Common myeloid progenitor, CD34-positive (primary cell): ENCODE results near the gene RFXAP. TPM values are rescaled to one million over a fixed set of nuclear protein-coding genes. Genes with fewer than 3 reads are reported as not detected.
A peak's percentile ranks its signal among the peaks of the same experiment; 100 is the strongest.

ENCODE experiments used
- CTCF ChIA-PET: fragments of 350-600 bp; sonication (Branson Sonifier 250); formaldehyde crosslinking; loops from one replicate; lab custom pipeline; 2021; ENCODE audit warnings: antibody characterized with exemption; lab: Charles Lee
- POLR2A ChIA-PET: fragments of 350-600 bp; sonication (Branson Sonifier 250); formaldehyde crosslinking; loops from one replicate; lab custom pipeline; 2021; ENCODE audit warnings: antibody characterized with exemption; lab: Charles Lee
- DNase-seq, 3 donors: peaks; one replicate each; pipeline versions ENCODE4 v3.0.0 to v3.0.0-alpha.2; 2013
- H3K27ac ChIP-seq, 2 experiments: 1 replicate in 1 of 2; 2 replicates in 1 of 2; pipeline ENCODE4 v1.7.0; 2013; ENCODE audit warnings: inconsistent platforms in 2 of 2, low read length in 2 of 2, mild to moderate bottlenecking in 2 of 2, low read depth in 1 of 2, moderate library complexity in 1 of 2; ENCODE audit not compliant: severe bottlenecking in 2 of 2, insufficient read depth in 1 of 2, poor library complexity in 1 of 2
- H3K27me3 ChIP-seq, 5 experiments: replicated peaks in 2 of 5; 1 replicate in 3 of 5; 2 replicates in 2 of 5; pipeline versions ENCODE4 v1.6.1 to v1.7.0; 2013; ENCODE audit warnings: low read length in 4 of 5, mild to moderate bottlenecking in 2 of 5, moderate library complexity in 2 of 5, inconsistent platforms in 1 of 5; ENCODE audit not compliant: insufficient read depth in 5 of 5, control insufficient read depth in 4 of 5
- H3K36me3 ChIP-seq, 4 experiments: 1 replicate in 2 of 4; 2 replicates in 2 of 4; pipeline versions ENCODE4 v1.6.1 to v1.7.0; 2013; ENCODE audit warnings: low read length in 3 of 4, control low read depth in 1 of 4, mild to moderate bottlenecking in 1 of 4; ENCODE audit not compliant: control insufficient read depth in 4 of 4, insufficient read depth in 4 of 4
- H3K4me1 ChIP-seq, 4 experiments: 1 replicate in 3 of 4; 2 replicates in 1 of 4; pipeline versions ENCODE4 v1.6.1 to v1.7.1; 2013; ENCODE audit warnings: low read length in 3 of 4, mild to moderate bottlenecking in 3 of 4, control low read depth in 1 of 4, inconsistent platforms in 1 of 4, moderate library complexity in 1 of 4; ENCODE audit not compliant: control insufficient read depth in 4 of 4, insufficient read depth in 4 of 4; ENCODE audit errors: control extremely low read depth in 1 of 4
- H3K4me3 ChIP-seq, 7 experiments: 1 replicate in 4 of 7; 2 replicates in 3 of 7; pipeline versions ENCODE4 v1.5.1 to v1.7.0; 2013; ENCODE audit warnings: mild to moderate bottlenecking in 7 of 7, low read length in 6 of 7, moderate library complexity in 6 of 7, inconsistent platforms in 2 of 7, low read depth in 2 of 7, control low read depth in 1 of 7; ENCODE audit not compliant: insufficient read depth in 4 of 7, control insufficient read depth in 1 of 7; ENCODE audit errors: extremely low read depth in 1 of 7
- H3K9me3 ChIP-seq, 5 experiments: 1 replicate in 4 of 5; 2 replicates in 1 of 5; pipeline versions ENCODE4 v1.6.1 to v1.7.1; 2013; ENCODE audit warnings: low read length in 4 of 5, mild to moderate bottlenecking in 2 of 5, inconsistent platforms in 1 of 5, low read depth in 1 of 5, moderate library complexity in 1 of 5; ENCODE audit not compliant: control insufficient read depth in 4 of 5, insufficient read depth in 2 of 5; ENCODE audit errors: control extremely low read depth in 1 of 5
- WGBS: methylation state at CpG from one replicate; pipeline ENCODE4 v1.1.5; 2013; ENCODE audit not compliant: insufficient coverage; 5-methylcytosine and 5-hydroxymethylcytosine counted together
- polyA plus RNA-seq: library from polyadenylated mRNA; unstranded; fragments of 120-200 nt; gene quantifications from one replicate; pipeline ENCODE4 v1.2.1, GENCODE V29; 2013

The RFXAP gene
- polyA plus RNA-seq: 17.9 TPM

DNA sequence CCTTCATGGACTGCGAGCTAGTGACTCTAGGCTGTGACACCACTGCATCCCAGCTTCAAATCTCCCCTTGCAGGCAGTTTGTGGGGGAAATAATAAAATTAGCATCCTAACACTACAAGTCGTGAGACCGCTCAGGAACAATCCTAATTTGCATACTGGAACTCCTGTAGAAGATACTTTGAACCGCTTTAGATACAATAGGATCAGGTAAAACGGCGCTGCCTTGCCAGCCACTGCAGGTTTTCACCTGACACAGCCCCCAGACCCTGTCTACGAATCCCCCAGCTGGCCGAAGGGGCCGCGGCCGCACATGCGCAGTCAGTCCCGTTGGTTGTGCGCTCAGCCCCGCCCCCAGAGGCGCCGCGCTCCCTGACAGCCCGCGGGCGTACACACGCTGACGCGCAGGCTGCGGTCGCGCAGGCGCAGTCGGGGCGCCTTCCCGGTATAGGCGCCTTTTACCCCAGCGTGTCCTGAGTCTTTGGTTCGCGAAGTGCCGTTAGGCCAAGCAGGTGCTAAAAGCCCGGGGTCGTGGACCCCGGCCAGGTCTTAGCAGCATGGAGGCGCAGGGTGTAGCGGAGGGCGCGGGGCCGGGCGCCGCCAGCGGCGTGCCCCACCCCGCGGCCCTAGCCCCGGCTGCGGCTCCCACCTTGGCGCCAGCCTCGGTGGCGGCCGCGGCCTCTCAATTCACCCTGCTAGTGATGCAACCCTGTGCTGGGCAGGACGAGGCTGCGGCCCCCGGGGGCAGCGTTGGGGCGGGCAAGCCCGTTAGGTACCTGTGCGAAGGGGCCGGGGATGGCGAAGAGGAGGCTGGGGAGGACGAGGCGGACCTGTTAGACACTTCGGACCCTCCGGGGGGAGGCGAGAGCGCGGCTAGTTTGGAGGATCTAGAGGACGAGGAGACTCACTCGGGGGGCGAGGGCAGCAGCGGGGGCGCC is at the start of gene RFXAP:
Gene RFXAP (plus strand): TSS at position 419 of the 935 bp plus-strand sequence. CDS start 136 bp downstream, at position 555.
- peak; percentile 89 to 94 (median 92) for DNase-seq
- H3K4me1 ChIP-seq: peaks cover 8 to 39% (median 30%) of the 10 kb centered on the region in 4 experiments
- POLR2A ChIA-PET: interaction anchor here (0.6 kb wide), 1 partner anchor 75 kb away, joined by 4 read pairs; no protein-coding TSS in a partner anchor
- under 1% methylated on average over 73 of the region's 78 CpGs for WGBS
- CTCF ChIA-PET: no interaction called here
- peaks cover 0 to 6% (median 0%) of the 10 kb centered on the region in 4 experiments for H3K36me3 ChIP-seq
- no peaks in the 10 kb centered on the region for H3K9me3 ChIP-seq
- H3K4me3 ChIP-seq: peak within 1 kb of the TSS; percentile 70 to 92 (median 81)
- peak within 1 kb of the TSS; percentile 58 to 68 for H3K27ac ChIP-seq
- no peaks in the 10 kb centered on the region for H3K27me3 ChIP-seq

GRCh38 chr13:36769545-36769944 is 49.5 kb upstream of the RFXAP start:
- 100% methylated on average over 2 of the region's 4 CpGs for WGBS
- POLR2A ChIA-PET: no interaction called here
- H3K4me3 ChIP-seq: no peak overlapping the region
- no peak overlapping the region for H3K27ac ChIP-seq
- no peak for DNase-seq
- H3K9me3 ChIP-seq: peaks cover 0 to 11% (median 0%) of the 10 kb centered on the region in 5 experiments
- CTCF ChIA-PET: no interaction called here
- no peaks in the 10 kb centered on the region for H3K36me3 ChIP-seq
- no peaks in the 10 kb centered on the region for H3K4me1 ChIP-seq
- peaks cover 0 to 2% (median 0%) of the 10 kb centered on the region in 5 experiments for H3K27me3 ChIP-seq

DNA sequence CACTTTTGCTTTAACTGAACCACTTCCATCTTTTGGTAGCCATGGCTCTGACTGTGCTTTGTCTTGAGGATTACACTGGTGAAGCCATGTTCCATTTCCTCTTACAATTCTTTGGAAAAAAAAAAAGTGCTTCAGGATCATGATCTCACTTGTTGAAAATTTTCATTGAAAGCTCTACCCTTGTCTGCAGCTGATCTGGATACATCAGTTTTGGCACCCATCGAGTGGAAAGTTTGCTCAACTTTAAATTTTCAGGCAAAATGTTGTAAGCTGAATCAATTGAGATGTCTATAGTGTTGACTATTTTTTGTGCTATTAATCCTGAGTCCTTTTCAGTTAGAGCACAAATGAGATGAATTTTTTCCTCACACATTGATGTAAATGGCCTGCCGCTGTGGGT is 48.3 kb upstream of the RFXAP start:
- no peaks in the 10 kb centered on the region for H3K4me1 ChIP-seq
- CTCF ChIA-PET: no interaction called here

GRCh38 chr13:36772853-36773252 is 46.2 kb upstream of the RFXAP start:
- peaks cover 0 to 2% (median 0%) of the 10 kb centered on the region in 5 experiments for H3K27me3 ChIP-seq
- CTCF ChIA-PET: interaction anchor here (1.9 kb wide), 1 partner anchor 37 kb away, joined by 4 read pairs; no protein-coding TSS in a partner anchor
- no peak overlapping the region for H3K27ac ChIP-seq
- no peaks in the 10 kb centered on the region for H3K4me1 ChIP-seq
- POLR2A ChIA-PET: no interaction called here
- no peaks in the 10 kb centered on the region for H3K36me3 ChIP-seq
- no peak overlapping the region for H3K4me3 ChIP-seq
- H3K9me3 ChIP-seq: no peaks in the 10 kb centered on the region
- no peak for DNase-seq

More for the DNA sequence above, 48.3 kb upstream of the RFXAP start:
- 86% methylated on average over 1 of the region's 2 CpGs for WGBS
- no peak for DNase-seq
- Histone ChIP-seq H3K36me3 (no peaks in the 10 kb centered on the region), H3K27ac (no peak overlapping the region), H3K4me3 (no peak overlapping the region), H3K9me3 (peaks cover 0 to 11% (median 0%) of the 10 kb centered on the region in 5 experiments), H3K27me3 (peaks cover 0 to 2% (median 0%) of the 10 kb centered on the region in 5 experiments)
- POLR2A ChIA-PET: no interaction called here

DNA sequence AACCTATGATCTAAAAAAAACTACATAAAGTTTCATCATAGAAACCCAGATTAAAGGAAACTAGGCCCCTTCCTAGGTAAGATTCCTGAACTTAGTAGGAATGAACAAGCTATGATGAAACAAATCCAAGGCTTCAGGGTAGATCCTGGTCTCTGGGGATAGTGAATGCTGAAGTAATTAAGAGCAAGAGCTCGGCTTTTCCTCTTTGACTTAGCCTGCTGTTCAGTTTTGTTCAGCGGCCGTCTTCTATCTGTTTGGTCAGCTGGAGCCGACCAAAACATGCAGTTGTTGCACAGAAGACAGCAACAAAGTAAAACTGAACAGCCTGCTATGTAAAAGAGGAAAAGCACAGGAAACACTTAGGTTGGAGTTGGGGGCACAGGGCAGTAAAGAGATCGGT is 44.1 kb upstream of the RFXAP start:
- peaks cover 0 to 2% (median 0%) of the 10 kb centered on the region in 5 experiments for H3K9me3 ChIP-seq
- no peak overlapping the region for H3K27ac ChIP-seq
- H3K36me3 ChIP-seq: no peaks in the 10 kb centered on the region
- DNase-seq: no peak
- ChIA-PET POLR2A (no interaction called here), CTCF (no interaction called here)
- 80% methylated on average over 5 of the region's 5 CpGs for WGBS
- no peaks in the 10 kb centered on the region for H3K4me1 ChIP-seq
- H3K4me3 ChIP-seq: no peak overlapping the region
- peaks cover 0 to 2% (median 0%) of the 10 kb centered on the region in 5 experiments for H3K27me3 ChIP-seq

GRCh38 chr13:36776175-36776574 is 42.8 kb upstream of the RFXAP start:
- Histone ChIP-seq H3K27ac (no peak overlapping the region), H3K36me3 (no peaks in the 10 kb centered on the region), H3K4me3 (no peak overlapping the region), H3K4me1 (no peaks in the 10 kb centered on the region), H3K9me3 (peaks cover 0 to 2% (median 0%) of the 10 kb centered on the region in 5 experiments), H3K27me3 (peaks cover 0 to 2% (median 0%) of the 10 kb centered on the region in 5 experiments)
- CTCF ChIA-PET: no interaction called here
- DNase-seq: no peak
- POLR2A ChIA-PET: no interaction called here

- WGBS: 81% methylated on average over 5 of the region's 8 CpGs
- POLR2A ChIA-PET: no interaction called here
- Histone ChIP-seq H3K9me3 (peaks cover 0 to 2% (median 0%) of the 10 kb centered on the region in 5 experiments), H3K27ac (no peak overlapping the region), H3K36me3 (no peaks in the 10 kb centered on the region), H3K4me3 (no peak overlapping the region), H3K27me3 (peaks cover 0 to 2% (median 0%) of the 10 kb centered on the region in 5 experiments), H3K4me1 (no peaks in the 10 kb centered on the region)
- DNase-seq: no peak
- CTCF ChIA-PET: no interaction called here
Observed at GRCh38 chr13:36778083-36778671, 40.8 kb upstream of the RFXAP start.
